Measurements from ENCODE around the gene EMC8.
A peak's percentile ranks its signal among the peaks of the same experiment; 100 is the strongest.

EMC8 gene

DNA sequence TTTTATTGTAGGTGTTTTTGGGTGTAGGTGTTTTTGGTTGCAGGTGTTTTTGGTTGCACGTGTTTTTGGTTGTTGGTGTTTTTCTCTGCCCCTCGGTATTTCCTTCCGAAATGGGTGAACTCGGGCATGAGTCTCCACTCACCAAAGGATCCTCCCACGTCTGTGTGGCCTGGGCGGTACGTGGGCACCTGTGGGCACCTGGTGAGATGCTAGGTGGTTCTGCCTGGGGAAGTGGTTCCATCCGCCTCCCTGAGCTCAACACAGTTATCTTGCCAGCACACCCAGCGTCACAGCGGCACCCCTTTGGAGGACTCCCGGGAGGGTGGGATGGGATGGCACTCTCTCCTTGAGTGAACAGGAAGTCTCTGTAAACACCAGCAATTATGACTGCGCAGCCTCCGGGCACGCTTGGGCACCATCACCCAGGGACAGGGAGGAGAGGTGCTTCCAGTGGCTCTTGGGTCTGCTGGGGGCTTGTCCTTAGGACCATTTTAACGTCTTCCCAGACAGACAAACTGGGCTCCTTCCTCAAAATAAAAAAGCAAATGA is 29.9 kb upstream of the EMC8 start:
- Histone ChIP-seq H3K9me3 (ENCODE audit: control insufficient read depth, insufficient read depth, low read depth, low read length) (no peaks in the 10 kb centered on the region), H3K36me3 (ENCODE audit: control insufficient read depth in 2 of 2, insufficient read depth in 1 of 2, low read length in 2 of 2) (no peaks in the 10 kb centered on the region), H3K4me3 (ENCODE audit: low read depth, low read length) (no peak overlapping the region), H3K27ac (ENCODE audit: extremely low read depth, low read depth, low read length) (no peak overlapping the region), H3K4me1 (ENCODE audit: control insufficient read depth, insufficient read depth, low read length) (no peaks in the 10 kb centered on the region)
- CTCF ChIA-PET: interaction anchor here (1.6 kb wide), 1 partner anchor 8 kb away, joined by 6 read pairs; no protein-coding TSS in a partner anchor
- TF ChIP-seq MZF1 (tag by site-specific recombination; IDR thresholded peaks at IDR 0.05; ENCODE audit: borderline replicate concordance): no peak
- TF ChIP-seq, protein P1, sequence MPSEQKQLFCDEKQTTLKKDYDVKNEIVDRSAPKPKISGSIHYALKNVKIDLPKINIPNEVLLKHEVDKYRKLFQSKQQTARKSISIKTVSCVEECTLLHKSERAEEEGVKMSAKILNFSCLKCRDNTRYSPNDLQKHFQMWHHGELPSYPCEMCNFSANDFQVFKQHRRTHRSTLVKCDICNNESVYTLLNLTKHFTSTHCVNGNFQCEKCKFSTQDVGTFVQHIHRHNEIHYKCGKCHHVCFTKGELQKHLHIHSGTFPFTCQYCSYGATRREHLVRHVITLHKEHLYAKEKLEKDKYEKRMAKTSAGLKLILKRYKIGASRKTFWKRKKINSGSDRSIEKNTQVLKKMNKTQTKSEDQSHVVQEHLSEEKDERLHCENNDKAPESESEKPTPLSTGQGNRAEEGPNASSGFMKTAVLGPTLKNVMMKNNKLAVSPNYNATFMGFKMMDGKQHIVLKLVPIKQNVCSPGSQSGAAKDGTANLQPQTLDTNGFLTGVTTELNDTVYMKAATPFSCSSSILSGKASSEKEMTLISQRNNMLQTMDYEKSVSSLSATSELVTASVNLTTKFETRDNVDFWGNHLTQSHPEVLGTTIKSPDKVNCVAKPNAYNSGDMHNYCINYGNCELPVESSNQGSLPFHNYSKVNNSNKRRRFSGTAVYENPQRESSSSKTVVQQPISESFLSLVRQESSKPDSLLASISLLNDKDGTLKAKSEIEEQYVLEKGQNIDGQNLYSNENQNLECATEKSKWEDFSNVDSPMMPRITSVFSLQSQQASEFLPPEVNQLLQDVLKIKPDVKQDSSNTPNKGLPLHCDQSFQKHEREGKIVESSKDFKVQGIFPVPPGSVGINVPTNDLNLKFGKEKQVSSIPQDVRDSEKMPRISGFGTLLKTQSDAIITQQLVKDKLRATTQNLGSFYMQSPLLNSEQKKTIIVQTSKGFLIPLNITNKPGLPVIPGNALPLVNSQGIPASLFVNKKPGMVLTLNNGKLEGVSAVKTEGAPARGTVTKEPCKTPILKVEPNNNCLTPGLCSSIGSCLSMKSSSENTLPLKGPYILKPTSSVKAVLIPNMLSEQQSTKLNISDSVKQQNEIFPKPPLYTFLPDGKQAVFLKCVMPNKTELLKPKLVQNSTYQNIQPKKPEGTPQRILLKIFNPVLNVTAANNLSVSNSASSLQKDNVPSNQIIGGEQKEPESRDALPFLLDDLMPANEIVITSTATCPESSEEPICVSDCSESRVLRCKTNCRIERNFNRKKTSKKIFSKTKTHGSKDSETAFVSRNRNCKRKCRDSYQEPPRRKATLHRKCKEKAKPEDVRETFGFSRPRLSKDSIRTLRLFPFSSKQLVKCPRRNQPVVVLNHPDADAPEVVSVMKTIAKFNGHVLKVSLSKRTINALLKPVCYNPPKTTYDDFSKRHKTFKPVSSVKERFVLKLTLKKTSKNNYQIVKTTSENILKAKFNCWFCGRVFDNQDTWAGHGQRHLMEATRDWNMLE (tag by site-specific recombination; conservative IDR thresholded peaks at IDR 0.05; ENCODE audit: low read depth): no peak
- POLR2A ChIA-PET: no interaction called here

DNA sequence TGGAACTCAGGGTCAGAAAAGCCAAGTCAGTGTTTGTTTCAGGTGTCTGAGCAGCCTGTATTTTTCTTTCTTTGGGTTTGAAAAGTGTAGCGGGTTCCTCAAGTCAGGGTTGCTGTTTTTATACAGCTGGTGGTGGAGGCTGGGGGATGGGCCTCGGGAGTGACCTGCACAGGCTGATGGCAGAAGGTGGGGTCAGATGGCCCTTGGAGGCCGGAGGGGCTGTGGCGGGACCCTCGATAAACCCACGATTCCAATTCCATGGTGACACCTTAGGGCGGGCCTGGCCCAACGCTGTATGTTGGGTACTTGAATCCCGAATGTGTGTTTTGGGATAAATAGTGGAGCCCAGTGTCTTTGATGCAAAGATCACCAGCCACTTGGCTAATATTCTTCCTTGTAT is 28.8 kb upstream of the EMC8 start:
- Histone ChIP-seq H3K9me3 (ENCODE audit: control insufficient read depth, insufficient read depth, low read depth, low read length) (no peaks in the 10 kb centered on the region), H3K4me3 (ENCODE audit: low read depth, low read length) (no peak overlapping the region), H3K4me1 (ENCODE audit: control insufficient read depth, insufficient read depth, low read length) (no peaks in the 10 kb centered on the region), H3K27ac (ENCODE audit: extremely low read depth, low read depth, low read length) (no peak overlapping the region), H3K36me3 (ENCODE audit: control insufficient read depth in 2 of 2, insufficient read depth in 1 of 2, low read length in 2 of 2) (no peaks in the 10 kb centered on the region)
- ChIA-PET CTCF (no interaction called here), POLR2A (no interaction called here)
- TF ChIP-seq ZNF596 (tag by site-specific recombination; IDR thresholded peaks at IDR 0.05): no peak

DNA sequence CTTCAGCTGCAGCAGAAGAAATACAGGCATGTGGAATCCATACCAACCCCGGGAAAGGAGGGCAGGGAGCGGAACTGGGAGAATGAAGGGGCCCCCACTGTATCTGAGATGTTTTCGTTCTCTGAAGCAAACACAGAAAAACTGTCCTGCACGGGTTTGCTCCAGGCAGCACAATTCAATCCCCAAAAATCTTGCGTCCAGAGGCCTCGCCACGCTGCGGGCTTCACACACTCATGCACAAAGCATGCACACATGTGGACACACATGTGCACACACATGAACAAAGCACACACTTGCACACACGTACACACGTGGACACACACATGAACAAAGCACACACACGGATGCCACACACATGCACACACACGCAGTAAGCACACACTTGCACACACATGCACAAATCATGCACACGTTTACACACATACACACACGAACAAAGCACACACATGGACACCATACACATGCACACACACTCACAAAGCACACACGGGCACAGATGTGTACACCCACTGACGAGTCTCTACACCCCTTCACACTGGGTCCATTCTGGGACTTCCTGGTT is 27.4 kb upstream of the EMC8 start:
- no peak overlapping the region for H3K4me3 ChIP-seq (ENCODE audit: low read depth, low read length)
- TF ChIP-seq, protein P2, sequence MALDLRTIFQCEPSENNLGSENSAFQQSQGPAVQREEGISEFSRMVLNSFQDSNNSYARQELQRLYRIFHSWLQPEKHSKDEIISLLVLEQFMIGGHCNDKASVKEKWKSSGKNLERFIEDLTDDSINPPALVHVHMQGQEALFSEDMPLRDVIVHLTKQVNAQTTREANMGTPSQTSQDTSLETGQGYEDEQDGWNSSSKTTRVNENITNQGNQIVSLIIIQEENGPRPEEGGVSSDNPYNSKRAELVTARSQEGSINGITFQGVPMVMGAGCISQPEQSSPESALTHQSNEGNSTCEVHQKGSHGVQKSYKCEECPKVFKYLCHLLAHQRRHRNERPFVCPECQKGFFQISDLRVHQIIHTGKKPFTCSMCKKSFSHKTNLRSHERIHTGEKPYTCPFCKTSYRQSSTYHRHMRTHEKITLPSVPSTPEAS (tag by site-specific recombination; IDR thresholded peaks at IDR 0.05): peak; percentile 98
- no peak for TF ChIP-seq GLIS2 (tag by site-specific recombination; IDR thresholded peaks at IDR 0.05)
- no peaks in the 10 kb centered on the region for H3K9me3 ChIP-seq (ENCODE audit: control insufficient read depth, insufficient read depth, low read depth, low read length)
- ChIA-PET CTCF (interaction anchor here (0.7 kb wide), 1 partner anchor 77 kb away, joined by 3 read pairs; no protein-coding TSS in a partner anchor), POLR2A (no interaction called here)
- no peaks in the 10 kb centered on the region for H3K4me1 ChIP-seq (ENCODE audit: control insufficient read depth, insufficient read depth, low read length)
- H3K36me3 ChIP-seq (ENCODE audit: control insufficient read depth in 2 of 2, insufficient read depth in 1 of 2, low read length in 2 of 2): no peaks in the 10 kb centered on the region
- H3K27ac ChIP-seq (ENCODE audit: extremely low read depth, low read depth, low read length): no peak overlapping the region

DNA sequence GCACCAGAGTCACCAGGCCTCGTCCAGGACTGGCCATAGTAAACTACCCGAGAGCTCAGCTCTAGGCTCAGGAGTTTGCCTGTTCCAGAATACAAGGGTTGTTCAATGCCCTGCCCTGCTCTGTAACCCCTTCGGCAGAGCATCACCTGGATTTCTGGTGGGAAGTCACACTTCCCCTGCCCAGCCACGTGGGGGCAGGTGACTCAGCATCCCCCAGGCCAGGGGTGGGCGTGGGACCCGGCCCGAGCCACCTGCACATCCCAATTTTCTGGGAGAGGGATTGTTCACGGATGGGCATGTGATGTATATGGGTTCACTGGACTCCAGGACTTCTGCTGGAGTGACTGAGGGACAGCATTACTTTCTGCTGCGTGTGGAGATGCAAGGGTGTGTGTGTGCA is 26.0 kb upstream of the EMC8 start:
- POLR2A ChIA-PET: no interaction called here
- no peaks in the 10 kb centered on the region for H3K9me3 ChIP-seq (ENCODE audit: control insufficient read depth, insufficient read depth, low read depth, low read length)
- H3K4me3 ChIP-seq (ENCODE audit: low read depth, low read length): no peak overlapping the region
- no peak overlapping the region for H3K27ac ChIP-seq (ENCODE audit: extremely low read depth, low read depth, low read length)
- CTCF ChIA-PET: no interaction called here
- no peak for TF ChIP-seq ZNF391 (tag by site-specific recombination; IDR thresholded peaks at IDR 0.05; ENCODE audit: borderline replicate concordance, low read depth)
- TF ChIP-seq, protein P3, sequence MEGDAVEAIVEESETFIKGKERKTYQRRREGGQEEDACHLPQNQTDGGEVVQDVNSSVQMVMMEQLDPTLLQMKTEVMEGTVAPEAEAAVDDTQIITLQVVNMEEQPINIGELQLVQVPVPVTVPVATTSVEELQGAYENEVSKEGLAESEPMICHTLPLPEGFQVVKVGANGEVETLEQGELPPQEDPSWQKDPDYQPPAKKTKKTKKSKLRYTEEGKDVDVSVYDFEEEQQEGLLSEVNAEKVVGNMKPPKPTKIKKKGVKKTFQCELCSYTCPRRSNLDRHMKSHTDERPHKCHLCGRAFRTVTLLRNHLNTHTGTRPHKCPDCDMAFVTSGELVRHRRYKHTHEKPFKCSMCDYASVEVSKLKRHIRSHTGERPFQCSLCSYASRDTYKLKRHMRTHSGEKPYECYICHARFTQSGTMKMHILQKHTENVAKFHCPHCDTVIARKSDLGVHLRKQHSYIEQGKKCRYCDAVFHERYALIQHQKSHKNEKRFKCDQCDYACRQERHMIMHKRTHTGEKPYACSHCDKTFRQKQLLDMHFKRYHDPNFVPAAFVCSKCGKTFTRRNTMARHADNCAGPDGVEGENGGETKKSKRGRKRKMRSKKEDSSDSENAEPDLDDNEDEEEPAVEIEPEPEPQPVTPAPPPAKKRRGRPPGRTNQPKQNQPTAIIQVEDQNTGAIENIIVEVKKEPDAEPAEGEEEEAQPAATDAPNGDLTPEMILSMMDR (tag by site-specific recombination; IDR thresholded peaks at IDR 0.05): peak; percentile 32; the same call in 1 of the 2 replicates
- no peaks in the 10 kb centered on the region for H3K4me1 ChIP-seq (ENCODE audit: control insufficient read depth, insufficient read depth, low read length)
- H3K36me3 ChIP-seq (ENCODE audit: control insufficient read depth in 2 of 2, insufficient read depth in 1 of 2, low read length in 2 of 2): no peaks in the 10 kb centered on the region

All from HEK293 (cell line).